Lower leg skin (tissue), 3 donors: ENCODE results near the gene NFX1.

Source experiments
- POLR2A ChIP-seq, 2 donors: fragments of 450-650 bp; IDR thresholded peaks; one replicate each; pipeline ENCODE4 v1.6.1; 2016 to 2017; ENCODE audit warnings: antibody characterized with exemption in 2 of 2, mild to moderate bottlenecking in 1 of 2, moderate library complexity in 1 of 2
- TF ChIP-seq, protein P1 (sequence below), 3 donors: fragments of 450-650 bp; IDR thresholded peaks; one replicate each; pipeline ENCODE4 v1.5.1; 2016; ENCODE audit warnings: antibody characterized with exemption in 3 of 3, mild to moderate bottlenecking in 3 of 3, moderate library complexity in 2 of 3

DNA sequence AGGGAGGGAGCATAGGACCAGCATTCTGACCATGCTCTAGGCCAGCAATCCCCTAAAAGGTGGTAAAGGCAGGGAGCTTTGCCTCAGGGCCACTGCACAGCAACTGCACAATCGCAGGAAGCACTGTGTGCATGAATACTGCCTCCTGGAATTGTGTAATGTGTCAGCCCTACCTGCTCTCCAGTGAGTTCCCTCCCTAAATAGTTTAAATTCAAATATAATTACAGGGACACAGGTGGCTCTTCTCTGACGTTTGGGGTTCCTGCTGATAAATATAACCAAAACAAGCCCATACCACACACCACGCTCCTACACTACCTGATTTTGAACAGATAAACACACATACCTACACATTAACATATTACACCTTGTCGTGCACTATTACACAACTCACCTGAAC is 34.8 kb upstream of the NFX1 start:
- TF ChIP-seq, protein P1, sequence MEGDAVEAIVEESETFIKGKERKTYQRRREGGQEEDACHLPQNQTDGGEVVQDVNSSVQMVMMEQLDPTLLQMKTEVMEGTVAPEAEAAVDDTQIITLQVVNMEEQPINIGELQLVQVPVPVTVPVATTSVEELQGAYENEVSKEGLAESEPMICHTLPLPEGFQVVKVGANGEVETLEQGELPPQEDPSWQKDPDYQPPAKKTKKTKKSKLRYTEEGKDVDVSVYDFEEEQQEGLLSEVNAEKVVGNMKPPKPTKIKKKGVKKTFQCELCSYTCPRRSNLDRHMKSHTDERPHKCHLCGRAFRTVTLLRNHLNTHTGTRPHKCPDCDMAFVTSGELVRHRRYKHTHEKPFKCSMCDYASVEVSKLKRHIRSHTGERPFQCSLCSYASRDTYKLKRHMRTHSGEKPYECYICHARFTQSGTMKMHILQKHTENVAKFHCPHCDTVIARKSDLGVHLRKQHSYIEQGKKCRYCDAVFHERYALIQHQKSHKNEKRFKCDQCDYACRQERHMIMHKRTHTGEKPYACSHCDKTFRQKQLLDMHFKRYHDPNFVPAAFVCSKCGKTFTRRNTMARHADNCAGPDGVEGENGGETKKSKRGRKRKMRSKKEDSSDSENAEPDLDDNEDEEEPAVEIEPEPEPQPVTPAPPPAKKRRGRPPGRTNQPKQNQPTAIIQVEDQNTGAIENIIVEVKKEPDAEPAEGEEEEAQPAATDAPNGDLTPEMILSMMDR (IDR thresholded peaks at IDR 0.05): no peak
- no peak for TF ChIP-seq POLR2A (IDR thresholded peaks at IDR 0.05)
